ENCODE data around the gene PCYT2. TPM values are rescaled to one million over a fixed set of nuclear protein-coding genes. Genes with fewer than 3 reads are reported as not detected.
A peak's percentile ranks its signal among the peaks of the same experiment; 100 is the strongest.

The PCYT2 gene
- total and polyA plus RNA-seq, 2 donors (not counting 1 experiment from before 2014, with no cell fraction given), result 33.4 to 34.9 TPM

DNA sequence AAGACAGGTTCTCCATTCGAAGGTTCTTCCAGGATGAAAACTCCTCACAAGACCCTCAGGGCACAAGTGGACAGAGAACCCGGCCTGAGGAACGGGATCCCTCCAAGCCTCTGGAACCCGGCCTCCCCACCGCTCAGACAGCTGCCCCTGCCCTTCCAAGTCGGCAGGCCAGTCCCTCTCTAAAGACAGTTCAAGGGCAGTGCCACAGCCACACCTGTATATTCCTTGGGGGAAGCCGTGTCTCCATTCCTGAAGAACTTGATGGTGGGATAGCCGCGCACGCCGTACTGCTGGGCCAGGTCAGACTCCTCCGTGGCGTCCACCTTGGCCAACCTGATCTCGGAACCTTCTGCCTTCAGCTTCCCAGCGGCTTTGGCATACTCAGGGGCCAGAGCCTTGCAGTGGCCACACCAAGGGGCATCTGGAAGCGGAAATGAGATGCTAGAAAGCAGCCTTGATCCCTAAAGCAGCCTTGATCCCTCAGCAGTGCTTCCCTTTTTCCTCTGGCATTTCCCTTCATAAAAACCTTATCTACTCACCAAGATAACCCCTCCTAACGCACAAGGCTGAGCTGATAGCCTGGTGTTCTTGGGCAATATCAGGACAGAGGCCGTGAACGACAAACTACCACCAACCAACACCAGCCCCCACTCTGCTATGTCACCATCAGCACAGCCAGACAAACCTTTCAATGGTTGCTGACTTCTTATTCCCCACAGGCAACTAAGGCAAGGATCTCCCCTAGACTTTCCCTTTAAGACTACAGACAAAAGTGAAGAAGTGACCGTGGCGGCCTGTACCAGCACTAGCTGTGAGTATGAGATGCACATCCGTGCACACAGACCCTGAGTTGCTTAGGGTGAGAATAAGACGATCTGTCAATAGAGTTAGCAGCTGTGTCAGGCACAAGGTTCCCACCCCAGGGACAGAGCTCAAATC, 52.0 kb downstream of the PCYT2 start:
- H3K27me3 ChIP-seq (replicated peaks in 1 of 4; ENCODE audit: control extremely low read depth in 1 of 4, control insufficient read depth in 3 of 4, insufficient read depth in 4 of 4, low read length in 3 of 4), result no peaks in the 10 kb centered on the region
- H3K27ac ChIP-seq (ENCODE audit: low read length in 2 of 2), result peak overlapping the region in 1 of 2 donors; percentile 85
- peaks cover 33% of the 10 kb centered on the region for H4K20me1 ChIP-seq (ENCODE audit: control insufficient read depth, insufficient read depth, low read length, poor library complexity, severe bottlenecking)
- peak overlapping the region; percentile 73 for H3K27ac Mint-ChIP-seq
- peaks cover 4 to 28% of the 10 kb centered on the region in 2 experiments for H3K36me3 ChIP-seq (replicated peaks in 1 of 2; ENCODE audit: control extremely low read depth in 1 of 2, control insufficient read depth in 1 of 2, extremely low read depth in 1 of 2, insufficient read depth in 2 of 2, low read length in 1 of 2)
- peak overlapping the region; percentile 84 for H3K9ac ChIP-seq (ENCODE audit: low read length)
- DNase-seq (peak; percentile 26), ATAC-seq (ENCODE audit: low read depth) (no peak)
- peak overlapping the region; percentile 90 for H3K4me3 Mint-ChIP-seq
- H3K9me3 ChIP-seq (ENCODE audit: control extremely low read depth in 1 of 3, control insufficient read depth in 2 of 3, insufficient read depth in 1 of 3, low read length in 2 of 3), result no peaks in the 10 kb centered on the region
- peak overlapping the region; percentile 87 for H3K4me2 ChIP-seq (replicated peaks; ENCODE audit: low read depth, low read length, poor library complexity, severe bottlenecking)
- TF ChIP-seq EZH2 (IDR thresholded peaks at IDR 0.05; ENCODE audit: borderline replicate concordance, insufficient read depth, low read depth, low read length, poor library complexity, severe bottlenecking), result no peak
- TF ChIP-seq, protein P1, sequence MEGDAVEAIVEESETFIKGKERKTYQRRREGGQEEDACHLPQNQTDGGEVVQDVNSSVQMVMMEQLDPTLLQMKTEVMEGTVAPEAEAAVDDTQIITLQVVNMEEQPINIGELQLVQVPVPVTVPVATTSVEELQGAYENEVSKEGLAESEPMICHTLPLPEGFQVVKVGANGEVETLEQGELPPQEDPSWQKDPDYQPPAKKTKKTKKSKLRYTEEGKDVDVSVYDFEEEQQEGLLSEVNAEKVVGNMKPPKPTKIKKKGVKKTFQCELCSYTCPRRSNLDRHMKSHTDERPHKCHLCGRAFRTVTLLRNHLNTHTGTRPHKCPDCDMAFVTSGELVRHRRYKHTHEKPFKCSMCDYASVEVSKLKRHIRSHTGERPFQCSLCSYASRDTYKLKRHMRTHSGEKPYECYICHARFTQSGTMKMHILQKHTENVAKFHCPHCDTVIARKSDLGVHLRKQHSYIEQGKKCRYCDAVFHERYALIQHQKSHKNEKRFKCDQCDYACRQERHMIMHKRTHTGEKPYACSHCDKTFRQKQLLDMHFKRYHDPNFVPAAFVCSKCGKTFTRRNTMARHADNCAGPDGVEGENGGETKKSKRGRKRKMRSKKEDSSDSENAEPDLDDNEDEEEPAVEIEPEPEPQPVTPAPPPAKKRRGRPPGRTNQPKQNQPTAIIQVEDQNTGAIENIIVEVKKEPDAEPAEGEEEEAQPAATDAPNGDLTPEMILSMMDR (IDR thresholded peaks at IDR 0.05), result no peak
- H3K27me3 Mint-ChIP-seq, result no peaks in the 10 kb centered on the region
- peaks cover 32% of the 10 kb centered on the region for H3K4me1 Mint-ChIP-seq
- peak overlapping the region; percentile 58 to 80 (median 74) for H3K4me3 ChIP-seq (ENCODE audit: control extremely low read depth in 1 of 5, extremely low read depth in 1 of 5, insufficient read depth in 1 of 5, low read depth in 2 of 5, low read length in 4 of 5)
- WGBS (ENCODE audit: insufficient coverage), result 77% methylated on average over 22 of the region's 23 CpGs
- POLR2A ChIA-PET, result interaction anchor here (1.6 kb wide), 1 partner anchor 25 kb away, joined by 4 read pairs; no protein-coding TSS in a partner anchor
- peaks cover 17 to 26% of the 10 kb centered on the region in 2 donors for H3K4me1 ChIP-seq (ENCODE audit: control insufficient read depth in 2 of 2, insufficient read depth in 2 of 2, low read length in 2 of 2)
- no peaks in the 10 kb centered on the region for H3K9me3 Mint-ChIP-seq (ENCODE audit: insufficient read depth)
- peak overlapping the region; percentile 76 for H2AFZ ChIP-seq (ENCODE audit: insufficient read depth, low read depth, low read length, poor library complexity, severe bottlenecking)
- peaks cover 52% of the 10 kb centered on the region for H3K79me2 ChIP-seq (ENCODE audit: control insufficient read depth, insufficient read depth, low read length)
- CTCF ChIA-PET, result no interaction called here
- intact Hi-C loops (cut with micrococcal nuclease), result no loop called here
